PC-9 (cell line): ENCODE measurements around the gene GPC2. TPM values are rescaled to one million over a fixed set of nuclear protein-coding genes. Genes with fewer than 3 reads are reported as not detected.
"Not testable (repeated sequence)": the region's sequence is repeated elsewhere in the genome, so short reads cannot be mapped to it uniquely, and the experiment has no call there.

ENCODE experiments used
- BruUV-seq: library from RNA; stranded (reverse); fragments of 400-500 nt; replicated peaks from 2 replicates; lab custom pipeline; 2021; lab: Mats Ljungman, UMichigan
- CTCF ChIA-PET: fragments of 300-600 bp; sonication (Branson Sonifier 250); formaldehyde crosslinking; loops from one replicate; lab custom pipeline; 2022; ENCODE audit warnings: antibody characterized with exemption; lab: Charles Lee
- POLR2A ChIA-PET: fragments of 300-600 bp; sonication (Branson Sonifier 250); formaldehyde crosslinking; loops from one replicate; lab custom pipeline; 2022; ENCODE audit warnings: antibody characterized with exemption; ENCODE audit not compliant: unreplicated experiment; lab: Charles Lee
- DNase-seq, 2 experiments: peaks; one replicate each; pipeline versions ENCODE4 v3.0.0 to v3.0.0-alpha.2; 2015 to 2022; ENCODE audit warnings: mixed read lengths in 1 of 2
- H2AFZ ChIP-seq: fragments of 200-600 bp; sonication (generic); 2 replicates; pipeline ENCODE4 v1.8.1; 2017; ENCODE audit warnings: antibody characterized with exemption
- H3F3A ChIP-seq: fragments of 200-600 bp; sonication (generic); 2 replicates; pipeline ENCODE4 v1.8.1; 2017; ENCODE audit warnings: antibody characterized with exemption, mild to moderate bottlenecking, low read depth; ENCODE audit not compliant: insufficient read depth
- H3K27ac ChIP-seq: fragments of 200-600 bp; sonication (generic); 2 replicates; pipeline ENCODE4 v1.6.1; 2016; ENCODE audit warnings: mixed run types
- H3K27me3 ChIP-seq: fragments of 200-600 bp; sonication (generic); 2 replicates; pipeline ENCODE4 v1.6.1; 2016; ENCODE audit warnings: low read depth, mixed run types; ENCODE audit not compliant: insufficient read depth
- H3K36me3 ChIP-seq: fragments of 200-600 bp; sonication (generic); 2 replicates; pipeline ENCODE4 v1.6.1; 2016; ENCODE audit warnings: low read depth, mixed run types
- H3K4me1 ChIP-seq: fragments of 200-600 bp; sonication (generic); replicated peaks from 2 replicates; pipeline ENCODE4 v1.6.1; 2016; ENCODE audit warnings: mixed run types; ENCODE audit not compliant: insufficient read depth
- H3K4me2 ChIP-seq: fragments of 200-600 bp; sonication (generic); 2 replicates; pipeline ENCODE4 v1.6.1; 2017; ENCODE audit warnings: mixed run types
- H3K4me3 ChIP-seq: fragments of 200-600 bp; sonication (generic); 2 replicates; pipeline ENCODE4 v1.6.1; 2016; ENCODE audit warnings: mixed run types
- H3K79me2 ChIP-seq: fragments of 200-600 bp; sonication (generic); 2 replicates; pipeline ENCODE4 v1.6.1; 2017; ENCODE audit warnings: low read depth, mixed run types
- H3K9me2 ChIP-seq: fragments of 200-600 bp; sonication (generic); 2 replicates; pipeline ENCODE4 v1.8.1; 2017; ENCODE audit warnings: mild to moderate bottlenecking; ENCODE audit not compliant: insufficient read depth
- H3K9me3 ChIP-seq: fragments of 200-600 bp; sonication (generic); 2 replicates; pipeline ENCODE4 v1.8.1; 2016; ENCODE audit warnings: low read depth; ENCODE audit not compliant: insufficient read depth
- H4K20me1 ChIP-seq: fragments of 200-600 bp; sonication (generic); 2 replicates; pipeline ENCODE4 v1.8.1; 2017; ENCODE audit not compliant: insufficient read depth
- CTCF ChIP-seq: fragments of 200-600 bp; sonication (generic); conservative IDR thresholded peaks from 2 replicates; pipeline ENCODE4 v1.6.1; 2017; ENCODE audit warnings: mixed run types, antibody characterized with exemption, mild to moderate bottlenecking, moderate library complexity
- EZH2 ChIP-seq: fragments of 200-600 bp; sonication (generic); IDR thresholded peaks from 2 replicates; pipeline ENCODE4 v1.8.0; 2017; ENCODE audit warnings: antibody characterized with exemption, low read depth
- intact Hi-C: fragments of 100-400 bp; cut with micrococcal nuclease; formaldehyde crosslinking; loops from one replicate; pipeline ENCODE4 v1.10.0; 2022; ENCODE audit not compliant: unreplicated experiment
- total RNA-seq: library from RNA; stranded (reverse); gene quantifications from 2 replicates; pipeline ENCODE4 v1.2.3, GENCODE V29; 2021

GPC2 gene
- total RNA-seq, 1 experiment from 2014 or later = 4.5 TPM

GRCh38 chr7:100204454-100204853 lies 27.3 kb upstream of the GPC2 start:
- no peak for DNase-seq
- Histone ChIP-seq H3K36me3 (no peaks in the 10 kb centered on the region), H3K4me2 (no peak overlapping the region), H3K9me2 (no peaks in the 10 kb centered on the region), H3F3A (no peaks in the 10 kb centered on the region), H3K4me3 (no peak overlapping the region), H3K79me2 (no peaks in the 10 kb centered on the region), H4K20me1 (no peaks in the 10 kb centered on the region), H3K27ac (no peak overlapping the region), H3K4me1 (no peaks in the 10 kb centered on the region), H2AFZ (no peak overlapping the region), H3K27me3 (no peaks in the 10 kb centered on the region), H3K9me3 (no peaks in the 10 kb centered on the region)
- no TSS peak for BruUV-seq
- ChIA-PET CTCF (no interaction called here), POLR2A (no interaction called here)
- no peak for TF ChIP-seq EZH2
- no peak for TF ChIP-seq CTCF
- intact Hi-C loops = no loop called here

GRCh38 chr7:100200693-100201092 lies 23.5 kb upstream of the GPC2 start:
- H3K4me3 ChIP-seq = no peak overlapping the region
- H3K27me3 ChIP-seq = no peaks in the 10 kb centered on the region
- DNase-seq = no peak
- H3K4me1 ChIP-seq = no peaks in the 10 kb centered on the region
- H3K79me2 ChIP-seq = no peaks in the 10 kb centered on the region
- no TSS peak for BruUV-seq
- no peaks in the 10 kb centered on the region for H3F3A ChIP-seq
- CTCF ChIA-PET = interaction anchor here (0.6 kb wide), 1 partner anchor 20 kb away, joined by 6 read pairs; no protein-coding TSS in a partner anchor
- no peaks in the 10 kb centered on the region for H3K36me3 ChIP-seq
- H3K9me3 ChIP-seq = no peaks in the 10 kb centered on the region
- H3K4me2 ChIP-seq = no peak overlapping the region
- POLR2A ChIA-PET = interaction anchor here (0.6 to 0.8 kb wide), 3 partner anchors 22 to 206 kb away, joined by 4 to 7 read pairs (median 4); no protein-coding TSS in a partner anchor
- intact Hi-C loops = no loop called here
- TF ChIP-seq EZH2 = no peak
- no peak for TF ChIP-seq CTCF
- H3K27ac ChIP-seq = no peak overlapping the region
- no peaks in the 10 kb centered on the region for H4K20me1 ChIP-seq
- H2AFZ ChIP-seq = no peak overlapping the region
- H3K9me2 ChIP-seq = no peaks in the 10 kb centered on the region

GRCh38 chr7:100198266-100198665 lies 21.1 kb upstream of the GPC2 start:
- no peaks in the 10 kb centered on the region for H4K20me1 ChIP-seq
- CTCF ChIA-PET = no interaction called here
- no peaks in the 10 kb centered on the region for H3K9me3 ChIP-seq
- no TSS peak for BruUV-seq
- POLR2A ChIA-PET = no interaction called here
- H2AFZ ChIP-seq = no peak overlapping the region
- TF ChIP-seq CTCF = no peak
- TF ChIP-seq EZH2 = no peak
- H3K36me3 ChIP-seq = no peaks in the 10 kb centered on the region
- H3F3A ChIP-seq = no peaks in the 10 kb centered on the region
- no peaks in the 10 kb centered on the region for H3K4me1 ChIP-seq
- intact Hi-C loops = no loop called here
- H3K9me2 ChIP-seq = no peaks in the 10 kb centered on the region
- H3K4me2 ChIP-seq = no peak overlapping the region
- no peak for DNase-seq
- H3K79me2 ChIP-seq = no peaks in the 10 kb centered on the region
- H3K27me3 ChIP-seq = no peaks in the 10 kb centered on the region
- no peak overlapping the region for H3K27ac ChIP-seq
- H3K4me3 ChIP-seq = no peak overlapping the region

- H3K4me3 ChIP-seq, H3K9me3 ChIP-seq, H2AFZ ChIP-seq, POLR2A ChIA-PET, H3K27ac ChIP-seq, H3K79me2 ChIP-seq, H3K27me3 ChIP-seq, CTCF ChIA-PET, BruUV-seq, H4K20me1 ChIP-seq, H3K4me2 ChIP-seq, H3K36me3 ChIP-seq, intact Hi-C loops, H3K9me2 ChIP-seq, DNase-seq: not testable (repeated sequence)
- Histone ChIP-seq H3K4me1 (peaks cover 18% of the 10 kb centered on the region), H3F3A (peaks cover 11% of the 10 kb centered on the region)
Measured at GRCh38 chr7:100195901-100196322, 18.7 kb upstream of the GPC2 start.
